Testis (tissue), 5 donors: ENCODE data around the gene DGAT2. TPM values are rescaled to one million over a fixed set of nuclear protein-coding genes. Genes with fewer than 3 reads are reported as not detected.

Experiments used
- DNase-seq: peaks from one replicate; pipeline ENCODE4 v3.0.0-alpha.2; 2019
- H3K27ac ChIP-seq, 2 donors: fragments of 200-600 bp; sonication (generic); one replicate each; pipeline ENCODE4 v1.5.1; 2019
- H3K27me3 ChIP-seq: fragments of 200-600 bp; sonication (generic); one replicate; pipeline ENCODE4 v1.5.1; 2019
- H3K36me3 ChIP-seq: fragments of 200-600 bp; sonication (generic); one replicate; pipeline ENCODE4 v1.5.1; 2017; ENCODE audit warnings: low read depth; ENCODE audit errors: missing control alignments
- H3K4me1 ChIP-seq: fragments of 200-600 bp; sonication (generic); one replicate; pipeline ENCODE4 v1.5.1; 2019
- H3K4me3 ChIP-seq, 2 donors: fragments of 200-600 bp; sonication (generic); one replicate each; pipeline ENCODE4 v1.5.1; 2017 to 2019
- H3K9me3 ChIP-seq: fragments of 200-600 bp; sonication (generic); one replicate; pipeline ENCODE4 v1.5.1; 2017
- POLR2A ChIP-seq: fragments of 450-650 bp; IDR thresholded peaks from one replicate; pipeline ENCODE4 v1.6.1; 2017; ENCODE audit warnings: antibody characterized with exemption, mild to moderate bottlenecking, moderate library complexity
- WGBS, 2 donors: methylation state at CpG; one replicate each; pipeline ENCODE4 v1.1.5; 2018; 5-methylcytosine and 5-hydroxymethylcytosine counted together
- intact Hi-C: fragments of 100-400 bp; cut with DNase I; formaldehyde crosslinking; loops from one replicate; pipeline ENCODE4 v1.15.1; 2023; ENCODE audit warnings: low total_unique reads
- long read RNA-seq, 2 donors: transcript quantifications; one replicate each; lab custom pipeline, GENCODE V29; 2026
- polyA plus RNA-seq: library from polyadenylated mRNA; stranded (reverse); fragments of 350-450 nt; fragmentation: Illumina TruSeq; extraction: RNeasy Lipid Tissue Mini Kit (QIAGEN cat#74804); gene quantifications from one replicate; pipeline ENCODE4 v1.2.3, GENCODE V29; 2014; ENCODE audit warnings: low read depth, low replicate concordance; ENCODE audit not compliant: insufficient read depth
- total RNA-seq, 2 donors: library from RNA; depleted of rRNA; stranded (reverse); fragments of >200 nt; gene quantifications; one replicate each; pipeline ENCODE4 v1.2.3, GENCODE V29; 2016
- TF ChIP-seq, protein P1 (sequence below), 3 experiments: fragments of 450-650 bp in 2 of 3; fragments of 200-600 bp in 1 of 3; sonication (generic) in 1 of 3; IDR thresholded peaks; one replicate each; pipeline ENCODE4 v1.5.1; 2016 to 2019; ENCODE audit warnings: antibody characterized with exemption in 3 of 3, mild to moderate bottlenecking in 2 of 3, moderate library complexity in 1 of 3

Gene DGAT2, protein sequence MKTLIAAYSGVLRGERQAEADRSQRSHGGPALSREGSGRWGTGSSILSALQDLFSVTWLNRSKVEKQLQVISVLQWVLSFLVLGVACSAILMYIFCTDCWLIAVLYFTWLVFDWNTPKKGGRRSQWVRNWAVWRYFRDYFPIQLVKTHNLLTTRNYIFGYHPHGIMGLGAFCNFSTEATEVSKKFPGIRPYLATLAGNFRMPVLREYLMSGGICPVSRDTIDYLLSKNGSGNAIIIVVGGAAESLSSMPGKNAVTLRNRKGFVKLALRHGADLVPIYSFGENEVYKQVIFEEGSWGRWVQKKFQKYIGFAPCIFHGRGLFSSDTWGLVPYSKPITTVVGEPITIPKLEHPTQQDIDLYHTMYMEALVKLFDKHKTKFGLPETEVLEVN
- total RNA-seq (10 to 100 TPM; 40.9 to 54.6 TPM), polyA plus RNA-seq (77.6 TPM)
- long read RNA-seq, donor 1, transcript DGAT2-201 (8 exons, 2,453 nt) = major isoform, 13 of 13 reads
- long read RNA-seq, donor 1, partial matches to known transcripts = 0 of 13 reads
- long read RNA-seq, donor 1, other reads (novel, unspliced or antisense) = 0 of 13 reads
- long read RNA-seq, donor 2, transcript DGAT2-201 (8 exons, 2,453 nt) = major isoform, 9 of 10 reads
- long read RNA-seq, donor 2, partial matches to known transcripts = 0 of 10 reads
- long read RNA-seq, donor 2, other reads (novel, unspliced or antisense) = 0 of 10 reads

DNA sequence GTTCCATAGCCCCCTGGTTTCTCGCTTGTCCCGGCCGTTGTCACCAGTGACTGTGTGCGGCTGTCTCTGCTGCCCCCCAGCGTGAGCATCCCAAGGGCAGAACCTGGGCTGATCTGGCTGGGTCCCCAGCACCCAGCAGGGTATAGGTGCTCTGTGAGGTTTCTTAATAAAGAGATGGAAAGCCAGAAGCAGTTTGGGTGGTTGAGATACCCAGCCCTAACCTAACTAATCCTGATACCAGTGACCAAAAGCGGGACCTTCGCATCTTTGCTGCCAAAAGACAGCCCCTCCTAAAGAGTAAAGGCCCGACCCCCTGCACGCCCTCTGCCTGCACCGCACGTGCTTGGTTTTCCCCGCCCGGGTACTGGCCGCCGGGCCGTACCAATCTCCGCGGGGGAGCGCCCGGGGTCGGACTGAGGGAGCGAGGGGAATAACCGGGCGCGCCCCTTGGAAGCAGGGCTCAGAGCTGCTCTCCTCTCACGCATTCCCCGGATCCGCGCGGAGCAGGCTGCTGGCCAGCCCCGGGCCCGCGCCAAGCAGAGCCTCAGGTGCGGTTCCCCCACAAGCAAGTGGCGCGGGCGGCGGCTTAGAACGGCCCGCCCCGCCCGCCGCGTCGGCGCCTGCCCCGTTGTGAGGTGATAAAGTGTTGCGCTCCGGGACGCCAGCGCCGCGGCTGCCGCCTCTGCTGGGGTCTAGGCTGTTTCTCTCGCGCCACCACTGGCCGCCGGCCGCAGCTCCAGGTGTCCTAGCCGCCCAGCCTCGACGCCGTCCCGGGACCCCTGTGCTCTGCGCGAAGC, at the start of gene DGAT2:
DGAT2 (plus strand) TSS at position 667 of the 797 bp plus-strand sequence. CDS start 214 bp downstream, outside the sequence.
- no peaks in the 10 kb centered on the region for H3K27me3 ChIP-seq
- WGBS, 2 donors = 0 to 2% methylated on average over 1 to 53 of the region's 66 CpGs
- peaks cover 8% of the 10 kb centered on the region for H3K4me1 ChIP-seq
- H3K9me3 ChIP-seq = no peaks in the 10 kb centered on the region
- peak within 1 kb of the TSS; percentile 36 to 62 for H3K4me3 ChIP-seq
- H3K36me3 ChIP-seq = no peaks in the 10 kb centered on the region
- H3K27ac ChIP-seq = peak within 1 kb of the TSS; percentile 16 to 57
- peak; percentile 80 for DNase-seq
- intact Hi-C loops = no loop called here
- TF ChIP-seq POLR2A = no peak
- TF ChIP-seq, protein P1, sequence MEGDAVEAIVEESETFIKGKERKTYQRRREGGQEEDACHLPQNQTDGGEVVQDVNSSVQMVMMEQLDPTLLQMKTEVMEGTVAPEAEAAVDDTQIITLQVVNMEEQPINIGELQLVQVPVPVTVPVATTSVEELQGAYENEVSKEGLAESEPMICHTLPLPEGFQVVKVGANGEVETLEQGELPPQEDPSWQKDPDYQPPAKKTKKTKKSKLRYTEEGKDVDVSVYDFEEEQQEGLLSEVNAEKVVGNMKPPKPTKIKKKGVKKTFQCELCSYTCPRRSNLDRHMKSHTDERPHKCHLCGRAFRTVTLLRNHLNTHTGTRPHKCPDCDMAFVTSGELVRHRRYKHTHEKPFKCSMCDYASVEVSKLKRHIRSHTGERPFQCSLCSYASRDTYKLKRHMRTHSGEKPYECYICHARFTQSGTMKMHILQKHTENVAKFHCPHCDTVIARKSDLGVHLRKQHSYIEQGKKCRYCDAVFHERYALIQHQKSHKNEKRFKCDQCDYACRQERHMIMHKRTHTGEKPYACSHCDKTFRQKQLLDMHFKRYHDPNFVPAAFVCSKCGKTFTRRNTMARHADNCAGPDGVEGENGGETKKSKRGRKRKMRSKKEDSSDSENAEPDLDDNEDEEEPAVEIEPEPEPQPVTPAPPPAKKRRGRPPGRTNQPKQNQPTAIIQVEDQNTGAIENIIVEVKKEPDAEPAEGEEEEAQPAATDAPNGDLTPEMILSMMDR (IDR thresholded peaks at IDR 0.05) = no peak

DNA sequence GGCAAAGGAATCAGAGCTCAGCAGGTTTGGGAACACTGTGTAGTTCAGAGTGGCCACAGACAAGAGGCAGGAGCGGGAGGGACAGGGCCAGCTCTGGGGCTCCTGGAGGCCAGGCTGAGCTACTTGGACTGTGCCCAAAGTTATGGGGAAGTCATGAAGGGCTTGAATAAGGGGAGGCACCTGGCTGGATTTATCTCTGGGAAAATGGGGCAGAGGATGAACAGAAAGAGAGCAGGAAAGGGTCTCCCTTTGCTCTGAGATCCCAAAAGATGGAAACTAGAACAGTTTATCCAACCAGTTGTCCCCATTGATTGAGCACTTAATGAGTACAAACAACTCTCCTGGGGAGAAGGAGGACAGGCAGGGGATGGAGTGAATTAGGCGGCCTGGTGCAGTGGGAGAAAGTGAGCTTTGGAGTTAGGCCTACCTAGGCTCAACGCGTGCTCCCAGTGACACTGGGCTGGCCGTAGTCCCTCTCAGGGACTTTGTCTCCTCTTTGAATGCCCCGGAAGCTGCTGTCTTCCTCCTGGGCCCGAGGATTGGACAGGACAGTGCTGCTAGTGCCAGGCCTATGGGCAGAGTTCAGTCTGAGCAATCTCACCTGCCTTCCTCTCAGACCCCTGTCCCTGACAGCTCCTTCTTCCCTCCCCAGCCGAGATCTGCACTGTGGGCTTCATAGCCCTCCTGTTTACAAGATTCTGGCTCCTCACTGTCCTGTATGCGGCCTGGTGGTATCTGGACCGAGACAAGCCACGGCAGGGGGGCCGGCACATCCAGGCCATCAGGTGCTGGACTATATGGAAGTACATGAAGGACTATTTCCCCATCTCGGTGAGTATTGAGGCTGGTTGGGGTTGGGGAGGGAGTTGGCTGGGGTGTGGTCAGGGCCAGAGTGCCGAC, 49.0 kb upstream of the DGAT2 start:
- Histone ChIP-seq H3K4me1 (no peaks in the 10 kb centered on the region), H3K36me3 (no peaks in the 10 kb centered on the region), H3K27me3 (no peaks in the 10 kb centered on the region), H3K4me3 (no peak overlapping the region), H3K9me3 (no peaks in the 10 kb centered on the region), H3K27ac (no peak overlapping the region)
- intact Hi-C loops = no loop called here
- WGBS, 2 donors = 92 to 93% methylated on average over 13 to 14 of the region's 14 CpGs
- TF ChIP-seq, protein P1 (IDR thresholded peaks at IDR 0.05) = no peak
- TF ChIP-seq POLR2A = no peak
- no peak for DNase-seq

DNA sequence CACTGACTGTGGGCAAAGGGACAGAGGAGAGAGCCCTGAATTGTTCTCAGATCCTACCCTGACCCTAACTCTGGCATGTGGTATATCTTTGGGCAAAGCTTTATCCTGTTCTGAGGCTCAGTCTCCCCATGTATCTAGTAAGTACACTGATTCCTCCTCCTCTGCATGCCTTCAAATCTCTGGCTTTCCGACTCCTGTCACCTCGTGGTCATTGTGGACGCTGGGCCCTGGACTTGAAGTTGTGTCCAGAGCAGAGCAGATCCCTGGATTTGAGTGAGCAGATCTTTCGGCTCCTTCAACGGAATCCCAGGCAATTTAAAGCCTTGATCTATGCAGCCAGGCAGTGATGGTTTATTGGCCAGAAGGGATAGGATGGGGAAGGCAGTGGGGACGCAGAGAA, 47.9 kb upstream of the DGAT2 start:
- no peaks in the 10 kb centered on the region for H3K27me3 ChIP-seq
- H3K9me3 ChIP-seq = no peaks in the 10 kb centered on the region
- TF ChIP-seq, protein P1 (IDR thresholded peaks at IDR 0.05) = no peak
- TF ChIP-seq POLR2A = no peak
- H3K4me1 ChIP-seq = no peaks in the 10 kb centered on the region
- DNase-seq = no peak
- no peaks in the 10 kb centered on the region for H3K36me3 ChIP-seq
- intact Hi-C loops = no loop called here
- H3K4me3 ChIP-seq = no peak overlapping the region
- 95 to 96% methylated on average over 6 of the region's 6 CpGs for WGBS, 2 donors
- no peak overlapping the region for H3K27ac ChIP-seq
